Gastroesophageal sphincter (tissue), 4 donors: ENCODE data around the gene CEP78. TPM values are rescaled to one million over a fixed set of nuclear protein-coding genes. Genes with fewer than 3 reads are reported as not detected.

Experiments
- ATAC-seq: fragments of 150-250 bp; one replicate; pipeline ENCODE4 v1.9.1; 2016; ENCODE audit warnings: mild to moderate bottlenecking, moderate library complexity
- H3K27ac ChIP-seq, 4 donors: fragments of 200-600 bp; sonication (generic) in 3 of 4; 1 replicate in 3 of 4; 2 replicates in 1 of 4; pipeline ENCODE4 v1.5.1; 2016 to 2019
- H3K27me3 ChIP-seq: fragments of 200-600 bp; sonication (generic); one replicate; pipeline ENCODE4 v1.5.1; 2019
- H3K36me3 ChIP-seq, 2 donors: fragments of 200-600 bp; sonication (generic); one replicate each; pipeline ENCODE4 v1.5.1; 2019; ENCODE audit warnings: control low read depth in 1 of 2
- H3K4me1 ChIP-seq, 3 donors: fragments of 200-600 bp; sonication (generic); 1 replicate in 2 of 3; 2 replicates in 1 of 3; pipeline ENCODE4 v1.5.1; 2016 to 2019; ENCODE audit warnings: control low read depth in 2 of 3
- H3K4me3 ChIP-seq, 2 donors: fragments of 200-600 bp; sonication (generic); one replicate each; pipeline ENCODE4 v1.5.1; 2019; ENCODE audit warnings: mild to moderate bottlenecking in 1 of 2, moderate library complexity in 1 of 2
- H3K9me3 ChIP-seq, 3 donors: fragments of 200-600 bp; sonication (generic); one replicate each; pipeline ENCODE4 v1.5.1; 2017 to 2019; ENCODE audit warnings: control low read depth in 2 of 3
- EP300 ChIP-seq: sonication (generic); formaldehyde crosslinking; IDR thresholded peaks from one replicate; pipeline ENCODE4 v1.6.1; 2017; ENCODE audit warnings: antibody characterized with exemption, mild to moderate bottlenecking
- POLR2A ChIP-seq, 2 donors: fragments of 450-650 bp; IDR thresholded peaks; one replicate each; pipeline ENCODE4 v1.6.1; 2017; ENCODE audit warnings: antibody characterized with exemption in 2 of 2, mild to moderate bottlenecking in 2 of 2, moderate library complexity in 1 of 2
- POLR2AphosphoS5 ChIP-seq: sonication (generic); formaldehyde crosslinking; IDR thresholded peaks from one replicate; pipeline ENCODE4 v1.6.1; 2017; ENCODE audit warnings: antibody characterized with exemption
- WGBS, 2 donors: methylation state at CpG; one replicate each; pipeline ENCODE4 v1.1.5; 2018; ENCODE audit warnings: low coverage in 1 of 2; 5-methylcytosine and 5-hydroxymethylcytosine counted together
- total RNA-seq, 4 donors: library from RNA; depleted of rRNA; stranded (reverse); fragments of >200 nt; gene quantifications; one replicate each; pipeline ENCODE4 v1.1.0, GENCODE V29; 2016
- TF ChIP-seq, protein P1 (sequence below), 4 experiments: fragments of 200-600 bp in 2 of 4; fragments of 450-650 bp in 2 of 4; sonication (generic) in 1 of 4; IDR thresholded peaks; one replicate each; pipeline ENCODE4 v1.5.1; 2017 to 2019; ENCODE audit warnings: antibody characterized with exemption in 4 of 4, mild to moderate bottlenecking in 2 of 4, moderate library complexity in 2 of 4

The CEP78 gene
- total RNA-seq, 4 donors from 2014 or later: 7.4 to 11.1 (median 9.3) TPM

DNA sequence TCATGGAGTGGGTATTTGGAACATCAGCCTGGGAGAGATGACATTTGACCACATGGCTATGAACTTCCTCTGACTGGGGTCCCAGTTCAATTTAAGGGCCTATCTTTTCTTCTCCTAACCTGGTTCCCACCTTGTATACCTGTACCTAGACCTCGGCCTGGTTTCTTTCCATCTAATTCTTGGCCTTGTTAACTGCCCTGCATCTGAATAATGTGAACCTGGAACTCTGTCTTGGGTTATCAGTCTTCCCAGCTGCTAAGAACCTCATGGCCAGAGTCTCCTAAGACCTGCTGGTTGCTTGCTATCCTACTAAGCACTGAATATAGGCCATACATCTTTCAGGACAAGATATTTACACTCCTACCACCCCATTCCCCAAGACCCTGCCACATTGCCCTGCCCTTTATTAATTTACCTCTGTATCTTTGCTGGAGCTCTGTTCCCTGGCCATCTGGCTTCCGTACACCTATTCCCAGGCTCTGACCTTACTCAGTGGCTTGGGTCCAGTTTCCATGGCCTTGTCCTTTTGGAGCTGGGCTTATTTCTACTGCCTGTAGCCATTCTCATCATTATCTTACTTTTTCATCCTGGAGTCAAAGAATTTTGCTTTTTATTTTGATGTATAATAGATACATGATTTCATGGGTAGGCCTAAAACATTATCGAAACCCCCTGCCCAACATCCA is 67.6 kb downstream of the CEP78 start:
- H3K4me1 ChIP-seq: peaks cover 0 to 2% (median 0%) of the 10 kb centered on the region in 3 donors
- H3K27me3 ChIP-seq: no peaks in the 10 kb centered on the region
- no peak overlapping the region for H3K27ac ChIP-seq
- H3K36me3 ChIP-seq: peaks cover 0 to 24% of the 10 kb centered on the region in 2 donors
- H3K4me3 ChIP-seq: no peak overlapping the region
- no peaks in the 10 kb centered on the region for H3K9me3 ChIP-seq
- ATAC-seq: no peak
- 90 to 100% methylated on average over 1 to 3 of the region's 3 CpGs for WGBS, 2 donors
- TF ChIP-seq POLR2A (IDR thresholded peaks at IDR 0.05) (no peak), EP300 (no peak), POLR2AphosphoS5 (no peak)
- TF ChIP-seq, protein P1, sequence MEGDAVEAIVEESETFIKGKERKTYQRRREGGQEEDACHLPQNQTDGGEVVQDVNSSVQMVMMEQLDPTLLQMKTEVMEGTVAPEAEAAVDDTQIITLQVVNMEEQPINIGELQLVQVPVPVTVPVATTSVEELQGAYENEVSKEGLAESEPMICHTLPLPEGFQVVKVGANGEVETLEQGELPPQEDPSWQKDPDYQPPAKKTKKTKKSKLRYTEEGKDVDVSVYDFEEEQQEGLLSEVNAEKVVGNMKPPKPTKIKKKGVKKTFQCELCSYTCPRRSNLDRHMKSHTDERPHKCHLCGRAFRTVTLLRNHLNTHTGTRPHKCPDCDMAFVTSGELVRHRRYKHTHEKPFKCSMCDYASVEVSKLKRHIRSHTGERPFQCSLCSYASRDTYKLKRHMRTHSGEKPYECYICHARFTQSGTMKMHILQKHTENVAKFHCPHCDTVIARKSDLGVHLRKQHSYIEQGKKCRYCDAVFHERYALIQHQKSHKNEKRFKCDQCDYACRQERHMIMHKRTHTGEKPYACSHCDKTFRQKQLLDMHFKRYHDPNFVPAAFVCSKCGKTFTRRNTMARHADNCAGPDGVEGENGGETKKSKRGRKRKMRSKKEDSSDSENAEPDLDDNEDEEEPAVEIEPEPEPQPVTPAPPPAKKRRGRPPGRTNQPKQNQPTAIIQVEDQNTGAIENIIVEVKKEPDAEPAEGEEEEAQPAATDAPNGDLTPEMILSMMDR (IDR thresholded peaks at IDR 0.05): no peak

DNA sequence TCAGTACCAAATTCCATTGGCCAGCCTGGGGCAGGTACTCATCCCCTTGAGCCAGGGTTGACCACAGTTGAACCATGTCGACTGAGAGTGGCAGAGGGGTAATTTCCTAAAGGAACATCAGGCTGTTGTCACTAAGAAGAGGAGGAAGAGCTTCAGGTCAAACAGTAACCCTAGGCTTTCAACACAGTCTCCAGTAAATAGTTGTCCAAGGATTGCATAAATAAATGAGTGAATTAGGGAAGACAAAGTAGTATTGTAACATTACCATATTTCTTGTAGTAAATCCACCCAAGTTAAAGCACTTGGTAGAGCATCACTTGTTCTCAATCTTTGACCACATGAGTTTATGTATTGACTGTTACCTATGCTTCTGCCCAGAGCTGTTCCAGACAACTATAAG is 68.5 kb downstream of the CEP78 start:
- H3K27ac ChIP-seq: no peak overlapping the region
- H3K4me3 ChIP-seq: no peak overlapping the region
- H3K36me3 ChIP-seq: peaks cover 0 to 24% of the 10 kb centered on the region in 2 donors
- WGBS, 2 donors: 100% methylated on average over 1 of the region's 1 CpG
- no peaks in the 10 kb centered on the region for H3K4me1 ChIP-seq
- no peaks in the 10 kb centered on the region for H3K9me3 ChIP-seq
- ATAC-seq: no peak
- H3K27me3 ChIP-seq: no peaks in the 10 kb centered on the region
- TF ChIP-seq, protein P1 (IDR thresholded peaks at IDR 0.05): no peak
- TF ChIP-seq EP300: no peak

DNA sequence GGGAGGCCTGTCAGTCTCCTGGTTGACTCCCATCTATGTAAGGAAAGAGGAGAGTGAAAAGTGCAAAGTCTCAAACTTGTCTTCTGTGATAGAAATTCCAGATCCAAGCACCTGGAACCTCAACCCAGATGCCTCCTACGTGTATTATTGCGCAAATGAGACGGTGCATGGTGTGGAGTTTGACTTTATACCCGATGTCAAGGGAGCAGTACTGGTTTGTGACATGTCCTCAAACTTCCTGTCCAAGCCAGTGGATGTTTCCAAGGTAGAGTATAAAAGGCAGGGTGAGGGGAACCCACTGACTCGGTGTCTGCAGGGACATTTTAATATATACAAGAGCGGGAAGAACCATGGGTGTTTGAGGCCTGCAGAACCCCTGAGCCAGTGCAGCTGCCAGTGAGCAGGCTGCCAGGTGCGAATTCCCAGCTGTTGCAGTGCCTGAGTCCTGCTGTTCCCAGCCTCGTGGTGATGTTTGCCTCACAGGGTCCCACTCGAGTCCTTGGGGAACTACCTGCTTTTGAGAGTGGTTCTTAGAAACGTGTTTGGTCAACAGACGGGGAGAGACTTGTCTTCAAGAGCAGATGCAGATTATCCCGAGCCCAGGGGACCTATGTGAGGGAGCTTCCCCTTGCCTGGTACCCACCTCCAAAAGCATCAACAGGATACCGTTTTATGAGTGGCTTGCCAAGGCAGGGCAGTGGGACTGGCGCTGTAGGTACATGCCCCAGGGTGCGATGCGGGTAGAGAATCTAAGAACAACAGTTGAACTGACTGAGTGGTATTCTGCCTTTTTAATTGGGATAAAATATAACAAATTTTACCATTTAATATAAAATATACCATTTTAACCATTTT is 70.6 kb downstream of the CEP78 start:
- 80 to 83% methylated on average over 4 to 9 of the region's 16 CpGs for WGBS, 2 donors
- no peak overlapping the region for H3K4me3 ChIP-seq
- H3K36me3 ChIP-seq: peaks cover 0 to 26% of the 10 kb centered on the region in 2 donors
- TF ChIP-seq POLR2AphosphoS5: no peak
- TF ChIP-seq EP300: no peak
- TF ChIP-seq, protein P1 (IDR thresholded peaks at IDR 0.05): no peak
- TF ChIP-seq POLR2A (IDR thresholded peaks at IDR 0.05): no peak
- no peaks in the 10 kb centered on the region for H3K9me3 ChIP-seq
- no peaks in the 10 kb centered on the region for H3K4me1 ChIP-seq
- ATAC-seq: no peak
- H3K27me3 ChIP-seq: no peaks in the 10 kb centered on the region
- no peak overlapping the region for H3K27ac ChIP-seq

- Histone ChIP-seq H3K27me3 (no peaks in the 10 kb centered on the region), H3K4me3 (no peak overlapping the region), H3K27ac (no peak overlapping the region), H3K4me1 (no peaks in the 10 kb centered on the region), H3K9me3 (no peaks in the 10 kb centered on the region), H3K36me3 (peaks cover 0 to 26% of the 10 kb centered on the region in 2 donors)
- 0 to 43% methylated on average over 1 to 2 of the region's 2 CpGs for WGBS, 2 donors
- ATAC-seq: no peak
- TF ChIP-seq POLR2AphosphoS5: no peak
- TF ChIP-seq, protein P1 (IDR thresholded peaks at IDR 0.05): no peak
- no peak for TF ChIP-seq EP300
- no peak for TF ChIP-seq POLR2A (IDR thresholded peaks at IDR 0.05)
These were observed 71.5 kb downstream of the CEP78 start for GRCh38 chr9:78307360-78307759.
